ENCODE data around the gene NUTM2F.
"Not testable (repeated sequence)": the region's sequence is repeated elsewhere in the genome, so short reads cannot be mapped to it uniquely, and the experiment has no call there.

The NUTM2F gene

GRCh38 chr9:94315034-94315984 lies 13.1 kb downstream of the NUTM2F start:
- DNase-seq, result not testable (repeated sequence)

- DNase-seq, result no peak
Observed at GRCh38 chr9:94303321-94303720, 25.1 kb downstream of the NUTM2F start.

GRCh38 chr9:94302426-94302825 lies 26.0 kb downstream of the NUTM2F start:
- DNase-seq, result no peak

- no peak for DNase-seq
Observed at GRCh38 chr9:94301583-94301982, 26.9 kb downstream of the NUTM2F start.

- DNase-seq, result no peak
Observed at GRCh38 chr9:94300470-94301301, 27.8 kb downstream of the NUTM2F start.

- DNase-seq, result no peak
Observed at GRCh38 chr9:94298949-94299599, 29.4 kb downstream of the NUTM2F start.

- no peak for DNase-seq
Observed at GRCh38 chr9:94289691-94290090, 38.8 kb downstream of the NUTM2F start.

GRCh38 chr9:94287877-94288513 lies 40.4 kb downstream of the NUTM2F start:
- DNase-seq, result no peak

- DNase-seq, result no peak
Observed at GRCh38 chr9:94286116-94286515, 42.3 kb downstream of the NUTM2F start.

GRCh38 chr9:94281101-94281500 lies 47.3 kb downstream of the NUTM2F start:
- no peak for DNase-seq

GRCh38 chr9:94280409-94280989 lies 47.9 kb downstream of the NUTM2F start:
- DNase-seq, result no peak

- no peak for DNase-seq
Observed at GRCh38 chr9:94277885-94278536, 50.4 kb downstream of the NUTM2F start.

- DNase-seq, result not testable (repeated sequence)
Observed at GRCh38 chr9:94277029-94277428, 51.4 kb downstream of the NUTM2F start.

- no peak for DNase-seq
Observed at GRCh38 chr9:94270009-94270408, 58.4 kb downstream of the NUTM2F start.

GRCh38 chr9:94269264-94269663 lies 59.2 kb downstream of the NUTM2F start:
- DNase-seq, result no peak
